SIG-M5 treated with dmso at 0.1 percent for 504 hours (cell line): ENCODE data around the gene WDR18.

ENCODE experiments used
- DNase-seq: peaks from one replicate; lab custom pipeline; 2025; ENCODE audit not compliant: unreplicated experiment; lab: John Stamatoyannopoulos, UW

The WDR18 gene

DNA sequence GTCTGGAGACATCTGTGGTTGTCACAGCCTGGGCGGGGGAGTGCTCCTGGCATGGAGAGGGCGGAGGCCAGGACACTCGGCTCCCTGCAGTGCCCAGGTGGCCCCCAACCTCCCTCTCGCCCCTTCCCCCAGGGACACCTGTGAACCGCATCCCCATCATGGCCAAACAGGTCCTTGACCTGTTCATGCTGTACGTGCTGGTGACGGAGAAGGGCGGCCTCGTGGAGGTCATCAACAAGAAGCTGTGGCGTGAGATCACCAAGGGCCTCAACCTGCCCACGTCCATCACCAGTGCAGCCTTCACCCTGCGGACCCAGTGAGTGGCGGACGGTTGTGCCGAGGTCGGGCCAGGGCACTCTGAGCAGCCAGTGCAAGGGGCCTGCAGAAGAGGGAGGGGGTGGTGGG lies 20.0 kb upstream of the WDR18 start:
- DNase-seq = no peak

DNA sequence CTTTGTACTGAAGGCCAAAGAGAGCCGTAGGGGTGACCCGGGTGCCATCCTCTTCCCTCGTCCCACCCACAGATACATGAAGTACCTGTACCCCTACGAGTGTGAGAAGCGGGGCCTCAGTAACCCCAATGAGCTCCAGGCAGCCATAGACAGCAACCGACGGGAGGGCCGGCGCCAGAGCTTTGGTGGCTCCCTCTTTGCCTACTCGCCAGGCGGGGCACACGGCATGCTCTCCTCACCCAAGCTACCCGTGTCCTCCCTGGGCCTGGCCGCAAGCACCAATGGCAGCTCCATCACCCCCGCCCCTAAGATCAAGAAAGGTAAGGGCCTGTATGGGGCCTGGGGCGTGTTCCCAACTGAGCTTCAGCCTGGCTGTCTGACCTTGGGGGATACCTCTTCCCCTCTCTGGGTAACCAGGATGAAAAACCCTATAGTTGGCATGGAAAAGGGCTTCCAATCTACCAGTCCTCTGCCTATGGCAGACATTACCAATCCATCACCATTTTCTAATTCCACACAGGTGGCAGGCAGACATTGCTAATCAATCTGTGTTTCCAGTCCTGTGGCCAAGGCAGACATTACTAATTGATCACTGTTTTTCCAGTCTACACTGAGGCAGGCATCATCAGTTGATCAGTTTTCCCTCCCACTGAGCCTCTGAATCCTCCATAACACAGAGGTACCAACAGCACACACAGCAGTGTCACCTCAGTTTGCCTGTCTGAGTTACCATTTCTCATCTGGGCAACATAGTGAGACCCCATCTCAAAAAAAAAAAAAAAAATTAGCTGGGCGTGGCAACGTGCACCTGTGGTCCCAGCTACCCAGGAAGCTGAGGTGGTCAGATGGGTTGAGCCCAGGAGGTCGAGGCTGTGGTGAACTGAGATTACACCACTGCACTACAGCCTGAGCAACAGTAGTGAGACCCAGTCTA lies 19.1 kb upstream of the WDR18 start:
- no peak for DNase-seq

DNA sequence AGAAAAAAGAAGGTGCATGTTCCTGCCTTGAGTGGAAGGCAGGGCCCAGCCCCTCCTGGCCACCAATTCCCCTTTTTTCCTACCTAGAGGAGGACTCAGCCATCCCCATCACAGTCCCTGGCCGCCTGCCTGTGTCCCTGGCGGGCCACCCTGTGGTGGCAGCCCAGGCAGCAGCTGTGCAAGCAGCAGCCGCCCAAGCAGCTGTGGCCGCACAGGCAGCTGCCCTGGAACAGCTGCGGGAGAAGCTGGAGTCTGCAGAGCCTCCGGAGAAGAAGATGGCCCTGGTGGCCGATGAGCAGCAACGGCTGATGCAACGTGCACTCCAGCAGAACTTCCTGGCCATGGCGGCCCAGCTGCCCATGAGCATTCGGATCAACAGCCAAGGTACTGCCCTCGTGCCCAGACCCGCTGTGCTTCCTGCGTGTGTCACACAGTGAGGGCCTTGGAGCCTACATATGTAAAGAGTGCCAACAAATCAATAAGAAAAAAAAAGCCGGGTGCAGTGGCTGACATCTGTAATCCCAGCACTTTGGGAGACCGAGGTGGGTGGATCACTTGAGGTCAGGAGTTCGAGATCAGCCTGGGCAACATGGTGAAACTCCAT lies 17.6 kb upstream of the WDR18 start:
- no peak for DNase-seq

DNA sequence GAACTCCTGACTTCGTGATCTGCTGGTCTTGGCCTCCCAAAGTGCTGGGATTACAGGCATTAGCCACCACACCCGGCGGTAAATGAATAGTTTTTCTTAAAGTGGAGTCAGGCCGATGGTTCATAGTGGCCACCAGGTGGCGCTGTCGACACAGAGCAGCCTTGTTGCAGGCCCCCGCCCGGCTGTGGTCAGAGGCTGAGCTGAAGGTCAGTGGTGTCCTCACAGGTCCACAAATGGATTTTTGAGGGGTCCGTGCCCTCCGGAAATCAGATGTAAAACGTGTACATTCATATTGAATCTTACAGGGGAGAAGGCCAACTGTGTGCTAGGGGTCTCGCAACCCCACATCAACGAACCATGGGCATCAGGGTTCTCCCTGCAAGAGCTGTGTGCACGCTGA lies 13.4 kb upstream of the WDR18 start:
- DNase-seq = no peak

DNA sequence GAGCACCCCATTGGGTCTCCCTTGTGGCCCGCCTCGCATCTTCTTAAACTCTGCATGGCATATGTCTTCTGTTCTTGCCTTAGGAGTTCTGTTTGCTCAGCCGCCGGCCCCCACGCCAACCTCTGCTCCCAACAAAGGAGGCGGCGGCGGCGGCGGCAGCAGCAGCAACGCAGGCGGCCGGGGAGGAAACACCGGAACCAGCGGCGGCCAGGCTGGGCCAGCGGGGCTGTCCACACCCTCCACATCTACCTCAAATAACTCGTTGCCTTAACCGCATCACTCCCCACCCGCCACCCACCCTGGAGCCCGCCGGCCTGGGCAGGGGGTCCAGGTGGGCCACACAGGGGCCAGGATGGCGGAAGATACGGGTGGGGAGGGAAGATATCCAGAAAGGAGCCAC lies 12.3 kb upstream of the WDR18 start:
- no peak for DNase-seq

DNA sequence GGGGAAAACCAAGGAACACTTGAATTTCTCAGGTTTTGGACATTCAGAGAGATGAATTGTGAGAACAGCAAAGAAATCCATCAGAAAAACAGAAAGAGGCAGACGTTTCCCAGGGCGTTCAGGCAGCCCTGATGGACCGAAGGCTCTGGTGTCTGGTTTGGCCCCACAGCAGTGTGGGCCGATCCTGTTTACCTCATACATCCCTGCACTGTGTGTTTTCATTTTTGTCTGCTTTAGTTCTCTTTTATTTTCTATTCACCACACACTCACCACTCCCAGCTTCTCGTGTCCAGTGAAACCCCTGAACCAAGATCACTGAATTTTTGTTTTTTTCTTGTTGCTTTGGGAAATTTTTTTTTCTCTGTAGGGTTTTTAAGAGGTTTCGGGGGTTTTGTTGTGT lies 11.9 kb upstream of the WDR18 start:
- DNase-seq = no peak

DNA sequence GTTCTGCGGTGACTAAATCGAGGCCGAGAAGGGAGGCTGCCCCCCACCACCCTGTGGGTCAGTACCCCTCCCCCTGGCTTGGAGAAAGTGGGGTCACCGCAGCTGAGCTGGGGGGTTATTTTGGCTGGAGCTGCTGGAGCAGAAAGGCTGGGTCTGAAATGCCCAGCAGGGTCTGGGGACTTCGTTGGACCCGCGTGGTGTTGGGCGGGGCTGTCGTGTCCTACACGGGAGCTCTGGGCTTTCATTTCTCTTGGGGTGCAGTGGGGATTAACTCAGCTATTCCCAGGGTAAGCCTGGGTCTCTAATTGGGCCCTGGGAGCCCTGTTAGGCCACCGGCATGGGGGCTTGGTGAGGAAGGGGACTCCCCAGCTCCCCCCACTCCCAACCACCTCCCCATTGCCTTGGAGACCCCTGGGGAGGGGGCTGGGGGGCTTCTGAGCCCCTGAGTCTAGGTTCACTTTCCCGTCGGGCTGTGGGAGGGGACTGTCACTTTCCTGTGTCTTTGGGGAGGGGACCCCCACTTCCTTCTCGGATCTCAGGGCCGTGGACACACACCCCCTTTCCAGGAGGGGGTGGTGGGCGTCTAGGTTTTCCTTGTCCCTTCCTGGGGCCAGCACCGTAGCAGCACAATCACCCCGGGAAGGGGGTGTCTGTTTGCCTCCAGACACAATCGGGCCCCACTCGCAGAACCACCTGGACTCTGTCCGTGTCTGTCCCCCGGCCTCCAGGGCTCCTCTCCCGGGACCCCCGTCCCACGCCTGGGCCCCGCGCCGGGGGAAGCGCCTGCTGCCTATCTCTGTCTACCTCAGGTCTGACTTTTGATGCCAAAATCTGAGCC lies 10.2 kb upstream of the WDR18 start:
- no peak for DNase-seq

DNA sequence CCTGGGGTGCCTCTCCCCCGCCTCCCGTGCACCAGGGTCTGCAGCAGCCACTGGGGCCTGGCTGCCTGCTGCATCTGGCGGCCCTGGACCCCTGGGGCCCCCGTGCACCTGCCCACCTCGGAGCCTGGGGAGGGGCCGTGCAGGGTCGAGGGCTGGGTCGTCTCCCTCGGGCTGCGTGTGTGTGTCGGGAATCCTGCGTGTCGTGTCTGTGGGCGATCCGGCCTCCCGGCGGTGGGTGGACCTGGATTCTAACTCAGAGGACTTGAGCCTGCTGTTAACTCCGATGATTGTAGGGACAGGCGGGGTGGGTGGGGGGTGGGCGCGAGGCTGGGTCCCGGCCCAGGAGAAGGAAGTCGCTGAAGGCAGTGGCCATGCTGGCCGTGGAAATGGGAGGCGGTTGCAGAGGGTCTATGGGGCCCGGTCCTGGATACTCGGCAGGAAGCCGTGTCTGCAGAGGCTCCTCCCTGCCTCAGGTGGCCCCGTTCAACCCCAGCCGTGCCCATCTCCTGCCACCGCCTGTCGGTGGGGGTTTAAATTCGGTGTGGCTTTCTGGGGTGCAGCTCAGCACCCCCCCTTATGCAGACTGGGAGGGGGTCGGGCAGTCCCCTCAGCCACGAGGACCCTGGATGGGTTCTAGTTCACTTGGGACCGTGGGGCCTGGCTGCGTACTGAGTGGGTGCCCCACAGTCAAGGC lies 9.4 kb upstream of the WDR18 start:
- no peak for DNase-seq

DNA sequence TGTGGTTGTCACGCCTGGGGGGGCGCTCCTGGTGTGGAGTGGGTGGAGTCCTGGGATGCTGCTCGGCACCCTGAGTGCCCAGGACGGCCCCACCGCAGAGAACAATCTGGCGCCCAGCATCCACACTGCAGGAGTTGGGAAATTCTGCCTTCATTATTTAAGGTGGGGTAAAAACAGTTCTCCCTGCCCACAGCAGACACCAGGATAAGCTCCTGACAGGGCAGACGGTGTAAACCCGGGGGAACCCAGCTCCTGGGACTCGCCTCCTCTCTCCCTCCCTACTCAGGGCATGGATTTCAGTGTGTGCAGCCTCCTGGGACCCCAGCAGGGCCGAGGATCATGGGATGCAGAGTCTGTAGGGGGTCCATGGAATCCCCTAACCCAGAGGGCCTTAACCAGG lies 7.7 kb upstream of the WDR18 start:
- no peak for DNase-seq

DNA sequence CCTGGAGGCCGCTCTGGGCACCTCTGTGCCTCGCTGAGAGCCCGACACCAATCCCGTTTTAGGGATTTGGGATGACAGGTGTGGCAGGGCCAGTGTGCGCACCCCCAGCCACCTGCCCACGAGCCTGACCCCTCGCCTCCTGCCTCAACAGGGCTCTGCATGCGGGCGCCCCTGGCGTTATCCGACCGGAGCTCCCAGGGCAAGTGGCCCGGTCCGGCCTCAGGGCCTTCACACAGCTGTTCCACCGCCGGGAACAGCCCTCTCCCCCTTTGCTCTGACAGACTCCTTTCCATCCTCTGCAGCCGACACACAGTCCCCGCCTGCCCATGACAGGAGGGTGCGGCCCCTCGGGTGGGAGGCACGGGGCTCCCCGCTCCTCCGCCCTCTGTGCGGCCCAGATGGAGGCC lies 7.1 kb upstream of the WDR18 start:
- DNase-seq = no peak

DNA sequence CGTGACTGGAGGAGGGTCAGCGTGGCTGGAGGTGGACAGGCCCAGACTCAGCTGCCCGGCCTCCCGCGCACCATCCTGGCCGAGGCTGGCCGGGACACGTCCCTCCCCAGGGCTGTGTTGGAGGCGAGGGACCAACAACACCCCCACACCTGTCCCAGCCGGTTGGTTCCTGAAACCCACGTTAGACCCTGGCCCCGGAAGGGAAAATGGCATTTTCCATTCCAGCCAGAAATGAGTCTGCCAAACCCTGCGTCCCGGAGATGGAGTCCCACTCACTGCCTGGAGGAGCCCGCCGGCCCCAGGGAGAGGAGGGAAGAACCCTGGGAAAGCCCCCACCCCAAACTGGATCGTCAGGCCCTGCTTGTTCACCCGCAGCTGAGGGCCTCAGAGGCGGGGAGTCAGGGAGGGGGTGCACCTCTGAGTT lies 4.8 kb upstream of the WDR18 start:
- no peak for DNase-seq

DNA sequence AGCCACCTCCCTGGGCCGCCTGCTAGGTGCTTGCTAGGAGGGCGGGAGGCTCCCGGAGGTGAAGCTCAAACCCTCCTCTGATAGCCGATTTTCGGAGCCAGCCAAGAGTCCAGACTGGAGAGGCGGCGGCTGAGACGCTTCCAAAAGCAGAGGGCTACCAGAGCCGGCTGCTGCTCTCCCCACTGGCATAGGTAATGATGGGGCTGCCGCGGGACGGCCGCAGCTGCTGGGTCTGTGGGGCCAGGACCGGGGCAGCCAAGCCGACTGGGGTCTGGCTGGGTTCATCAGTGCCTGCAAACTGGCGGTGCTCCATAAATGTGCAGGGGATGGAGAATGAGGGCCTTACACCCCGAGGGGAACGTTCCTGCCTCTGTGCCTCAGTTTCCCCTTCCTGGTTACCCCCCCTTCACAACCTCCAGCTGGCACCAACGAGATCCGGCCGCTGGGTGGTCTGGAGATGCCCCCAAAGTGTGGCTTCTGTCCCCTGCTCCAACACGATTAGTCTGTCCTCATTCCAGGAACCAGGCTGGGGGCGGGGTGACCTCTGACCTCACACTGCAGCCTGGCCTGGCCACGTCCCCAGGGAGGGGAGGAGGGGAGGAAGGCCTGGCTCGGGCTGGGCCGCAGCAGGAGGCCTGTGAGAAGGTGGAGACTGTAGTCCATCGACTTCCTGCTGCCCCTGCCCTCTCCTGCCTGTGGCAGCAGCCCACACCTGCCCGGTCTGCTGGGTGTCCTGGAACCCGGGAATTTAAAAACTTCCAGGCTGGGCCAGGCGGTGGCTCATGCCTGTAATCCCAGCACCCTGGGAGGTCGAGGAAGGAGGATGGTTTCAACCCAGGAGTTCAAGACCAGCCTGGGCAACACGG lies 3.8 kb upstream of the WDR18 start:
- no peak for DNase-seq

DNA sequence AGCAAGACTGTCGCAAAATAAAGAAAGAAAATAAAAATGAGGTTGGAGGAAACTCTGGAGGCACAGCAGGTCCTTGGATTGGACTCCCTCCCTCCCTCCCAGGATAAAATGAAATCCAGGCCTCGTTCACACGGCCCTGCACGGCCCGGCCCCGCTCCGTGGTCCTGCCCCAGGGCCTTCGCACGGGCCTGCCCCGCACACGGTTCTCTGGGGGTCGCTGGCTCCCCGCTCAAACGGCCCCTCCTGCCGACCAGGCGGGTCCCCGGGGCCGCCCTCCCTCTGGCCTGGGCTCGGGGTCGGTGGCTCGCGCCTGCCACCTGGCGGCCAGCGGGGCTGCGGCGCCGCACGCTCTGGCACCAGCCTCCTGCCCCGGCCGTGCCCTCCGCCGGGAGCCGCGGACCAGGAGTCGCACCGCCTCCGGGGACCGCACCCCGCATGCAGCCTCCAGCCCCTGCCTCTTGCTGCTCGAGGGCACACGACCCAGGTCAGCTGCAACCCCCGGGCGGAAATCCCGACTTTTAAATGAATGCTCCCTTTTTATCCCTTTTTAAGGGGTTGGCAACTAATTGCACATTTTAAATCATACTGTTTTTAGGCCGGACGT lies 1.5 kb upstream of the WDR18 start:
- no peak for DNase-seq

DNA sequence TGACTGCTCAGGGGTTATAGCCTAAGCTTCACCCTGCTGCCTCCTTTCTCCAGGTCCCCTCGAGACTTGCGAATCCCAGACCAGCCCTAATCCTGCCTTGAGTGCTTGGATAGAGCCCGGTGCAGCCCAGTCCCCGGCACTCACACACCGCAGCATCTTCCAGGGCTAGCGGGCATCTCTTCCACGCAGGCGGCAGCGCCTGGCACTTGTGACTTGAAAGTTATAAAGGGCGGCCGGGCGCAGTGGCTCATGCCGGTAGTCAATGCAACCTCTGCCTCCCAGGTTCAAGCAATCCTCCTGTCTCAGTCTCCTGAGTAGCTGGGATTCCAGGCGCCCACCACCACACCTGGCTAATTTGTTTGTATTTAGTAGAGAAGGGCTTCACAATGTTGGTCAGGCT lies 1.9 kb downstream of the WDR18 start:
- DNase-seq = no peak

DNA sequence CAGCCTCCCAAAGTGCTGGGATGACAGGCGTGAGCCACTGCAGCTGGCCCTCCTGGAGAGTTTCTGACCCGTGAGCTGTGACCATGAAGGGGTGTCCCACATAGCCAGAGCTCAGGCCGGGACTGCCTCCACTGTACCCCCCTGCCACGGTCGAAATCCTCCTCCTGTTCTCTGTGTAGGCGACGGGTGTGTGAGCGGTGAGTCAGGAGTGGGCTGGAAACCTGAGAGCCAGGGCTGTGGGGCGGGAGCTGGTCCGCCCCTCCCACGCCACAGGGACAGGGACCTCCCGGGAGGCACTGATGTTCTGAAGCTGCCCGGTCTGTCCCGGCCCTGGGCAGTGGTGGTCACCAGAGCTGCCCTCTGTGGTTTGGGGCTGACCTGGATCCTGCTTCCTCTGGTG lies 3.9 kb downstream of the WDR18 start:
- no peak for DNase-seq

DNA sequence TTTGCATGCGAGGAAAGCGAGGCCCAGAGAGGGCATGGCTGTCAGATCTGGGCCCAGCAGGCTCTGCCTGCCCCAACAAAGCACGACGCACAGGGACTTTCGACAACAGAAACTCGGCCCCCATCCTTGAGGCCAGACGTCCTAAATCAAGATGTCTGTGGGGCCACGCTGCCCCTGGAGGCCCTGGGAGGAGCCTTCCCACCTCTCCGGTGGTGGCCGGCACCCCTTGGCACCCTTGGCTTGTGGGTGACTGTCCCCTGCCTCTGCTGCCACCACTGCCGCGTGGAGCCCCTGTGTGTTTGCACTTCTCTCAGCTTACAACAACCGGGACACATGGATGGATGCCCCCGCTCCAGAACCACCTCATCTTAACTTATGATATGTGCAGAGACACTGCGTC lies 4.4 kb downstream of the WDR18 start:
- DNase-seq = no peak

DNA sequence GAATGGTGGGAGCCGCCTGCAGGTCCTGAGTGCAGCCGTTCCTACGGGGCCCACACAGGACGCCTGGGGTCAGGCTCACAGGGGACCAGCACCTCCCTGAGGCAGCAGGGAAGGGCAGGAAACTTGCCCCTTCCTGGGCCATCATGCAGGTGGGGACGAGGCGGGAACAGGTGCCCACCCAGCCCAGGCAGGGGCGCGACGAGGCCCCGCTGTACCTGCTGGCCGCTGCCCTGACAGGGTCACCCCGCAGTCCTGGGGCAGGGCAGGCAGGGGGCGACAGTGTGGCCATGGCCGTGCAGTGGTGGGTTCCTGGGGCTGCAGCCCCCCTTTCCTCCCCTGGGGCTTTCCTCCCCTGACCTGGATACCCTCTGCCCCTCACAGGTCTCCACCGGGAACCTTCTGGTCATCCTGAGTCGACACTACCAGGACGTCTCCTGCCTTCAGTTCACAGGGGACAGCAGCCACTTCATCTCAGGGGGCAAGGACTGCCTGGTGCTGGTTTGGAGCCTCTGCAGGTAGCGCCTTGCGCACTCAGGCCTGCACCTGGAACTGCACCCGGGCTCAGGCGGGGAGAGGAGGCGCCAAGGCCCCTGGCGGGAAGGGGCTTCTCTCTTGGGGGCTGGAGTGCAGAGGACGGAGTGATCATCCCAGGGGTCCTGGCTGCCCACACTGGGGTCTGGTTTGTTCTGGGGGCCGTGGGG lies 5.4 kb downstream of the WDR18 start:
- DNase-seq = no peak

DNA sequence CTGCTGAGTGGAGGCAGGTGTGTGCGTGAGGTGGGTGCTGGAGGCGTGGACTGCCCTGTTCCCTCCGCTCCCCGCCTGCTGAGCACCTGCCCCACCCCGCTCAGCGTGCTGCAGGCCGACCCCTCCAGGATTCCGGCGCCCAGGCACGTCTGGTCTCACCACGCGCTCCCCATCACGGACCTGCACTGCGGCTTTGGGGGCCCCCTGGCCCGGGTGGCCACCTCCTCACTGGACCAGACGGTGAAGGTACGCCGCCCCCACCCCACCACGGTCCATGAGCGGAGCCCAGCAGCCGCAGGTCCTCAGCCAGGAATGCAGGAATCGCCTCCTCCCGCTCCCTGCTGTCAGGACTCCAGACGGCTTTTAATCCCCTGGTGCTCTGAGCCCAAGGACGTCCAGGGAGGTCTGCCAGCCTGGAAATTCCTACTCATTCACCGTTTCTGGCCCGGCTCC lies 6.0 kb downstream of the WDR18 start:
- DNase-seq = no peak

DNA sequence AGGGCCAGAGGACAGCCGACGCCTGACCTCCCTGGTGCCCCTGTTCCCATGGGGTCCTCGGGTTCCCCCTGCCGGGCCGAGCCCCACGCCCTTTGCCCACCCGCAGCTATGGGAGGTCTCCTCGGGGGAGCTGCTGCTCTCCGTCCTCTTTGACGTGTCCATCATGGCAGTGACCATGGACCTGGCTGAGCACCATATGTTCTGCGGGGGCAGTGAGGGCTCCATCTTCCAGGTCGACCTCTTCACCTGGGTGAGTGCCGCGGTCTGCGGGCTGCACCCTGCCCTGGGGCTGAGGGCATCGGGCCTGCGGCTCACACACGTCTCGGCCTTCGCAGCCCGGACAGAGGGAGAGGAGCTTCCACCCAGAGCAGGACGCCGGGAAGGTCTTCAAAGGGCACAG lies 6.6 kb downstream of the WDR18 start:
- no peak for DNase-seq
